Vagina (tissue), 2 donors: ENCODE data around the gene KIF1B. TPM values are rescaled to one million over a fixed set of nuclear protein-coding genes. Genes with fewer than 3 reads are reported as not detected.

Experiments
- DNase-seq, 2 donors: peaks; one replicate each; pipeline ENCODE4 v3.0.0-alpha.2; 2017; ENCODE audit errors: extremely low spot score in 2 of 2
- H3K27ac ChIP-seq: fragments of 200-600 bp; sonication (generic); one replicate; pipeline ENCODE4 v1.5.1; 2019
- H3K27me3 ChIP-seq: fragments of 200-600 bp; sonication (generic); one replicate; pipeline ENCODE4 v1.5.1; 2019
- H3K36me3 ChIP-seq, 2 donors: fragments of 200-600 bp; sonication (generic); one replicate each; pipeline ENCODE4 v1.5.1; 2017 to 2019
- H3K4me1 ChIP-seq: fragments of 200-600 bp; sonication (generic); one replicate; pipeline ENCODE4 v1.5.1; 2019
- H3K4me3 ChIP-seq, 2 donors: fragments of 200-600 bp; sonication (generic); 1 replicate in 1 of 2; 2 replicates in 1 of 2; pipeline ENCODE4 v1.5.1; 2016 to 2019
- H3K9me3 ChIP-seq: fragments of 200-600 bp; sonication (generic); one replicate; pipeline ENCODE4 v1.5.1; 2019
- POLR2A ChIP-seq, 2 donors: fragments of 450-650 bp; IDR thresholded peaks; one replicate each; pipeline ENCODE4 v1.6.1; 2017; ENCODE audit warnings: antibody characterized with exemption in 2 of 2, mild to moderate bottlenecking in 2 of 2, moderate library complexity in 2 of 2
- POLR2AphosphoS5 ChIP-seq, 2 donors: sonication (generic); formaldehyde crosslinking; IDR thresholded peaks; one replicate each; pipeline ENCODE4 v1.9.0; 2017; ENCODE audit warnings: antibody characterized with exemption in 2 of 2, mild to moderate bottlenecking in 2 of 2, low read depth in 1 of 2; ENCODE audit not compliant: insufficient read depth in 1 of 2
- intact Hi-C: fragments of 100-400 bp; cut with DNase I; formaldehyde crosslinking; loops from one replicate; pipeline ENCODE4 v1.15.1; 2023
- total RNA-seq: library from RNA; depleted of rRNA; stranded (reverse); fragments of >200 nt; gene quantifications from one replicate; pipeline ENCODE4 v1.2.3, GENCODE V29; 2016
- TF ChIP-seq, protein P1 (sequence below), 3 experiments: fragments of 450-650 bp in 2 of 3; fragments of 200-600 bp in 1 of 3; sonication (generic) in 1 of 3; IDR thresholded peaks; one replicate each; pipeline ENCODE4 v1.5.1; 2017 to 2019; ENCODE audit warnings: antibody characterized with exemption in 3 of 3, mild to moderate bottlenecking in 2 of 3, moderate library complexity in 2 of 3

KIF1B gene
- total RNA-seq, 1 donor from 2014 or later, result 45.4 TPM

DNA sequence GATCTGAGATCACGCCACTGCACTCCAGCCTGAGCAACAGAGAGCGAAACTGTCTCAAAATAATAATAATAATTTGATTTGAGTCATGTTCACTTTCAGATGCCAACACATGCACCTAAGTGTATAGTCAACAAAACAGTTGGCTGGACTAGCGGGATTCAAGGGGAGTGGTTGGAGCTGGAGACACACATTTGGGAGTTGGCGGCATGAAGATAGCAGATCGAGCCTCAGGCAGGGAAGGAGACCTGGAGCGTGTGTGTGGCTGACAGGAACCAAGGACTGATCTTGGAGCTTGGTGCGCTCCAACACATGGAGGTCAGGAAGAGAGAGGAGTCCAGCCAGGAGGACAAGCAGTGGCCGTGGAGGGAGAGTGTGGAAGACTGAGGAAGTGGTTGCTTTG, 173.8 kb downstream of the KIF1B start:
- TF ChIP-seq, protein P1, sequence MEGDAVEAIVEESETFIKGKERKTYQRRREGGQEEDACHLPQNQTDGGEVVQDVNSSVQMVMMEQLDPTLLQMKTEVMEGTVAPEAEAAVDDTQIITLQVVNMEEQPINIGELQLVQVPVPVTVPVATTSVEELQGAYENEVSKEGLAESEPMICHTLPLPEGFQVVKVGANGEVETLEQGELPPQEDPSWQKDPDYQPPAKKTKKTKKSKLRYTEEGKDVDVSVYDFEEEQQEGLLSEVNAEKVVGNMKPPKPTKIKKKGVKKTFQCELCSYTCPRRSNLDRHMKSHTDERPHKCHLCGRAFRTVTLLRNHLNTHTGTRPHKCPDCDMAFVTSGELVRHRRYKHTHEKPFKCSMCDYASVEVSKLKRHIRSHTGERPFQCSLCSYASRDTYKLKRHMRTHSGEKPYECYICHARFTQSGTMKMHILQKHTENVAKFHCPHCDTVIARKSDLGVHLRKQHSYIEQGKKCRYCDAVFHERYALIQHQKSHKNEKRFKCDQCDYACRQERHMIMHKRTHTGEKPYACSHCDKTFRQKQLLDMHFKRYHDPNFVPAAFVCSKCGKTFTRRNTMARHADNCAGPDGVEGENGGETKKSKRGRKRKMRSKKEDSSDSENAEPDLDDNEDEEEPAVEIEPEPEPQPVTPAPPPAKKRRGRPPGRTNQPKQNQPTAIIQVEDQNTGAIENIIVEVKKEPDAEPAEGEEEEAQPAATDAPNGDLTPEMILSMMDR (IDR thresholded peaks at IDR 0.05), result no peak
- TF ChIP-seq POLR2A (IDR thresholded peaks at IDR 0.05) (no peak), POLR2AphosphoS5 (IDR thresholded peaks at IDR 0.05; ENCODE audit: insufficient read depth in 1 of 2, low read depth in 1 of 2) (no peak)
- Histone ChIP-seq H3K27ac (no peak overlapping the region), H3K36me3 (no peaks in the 10 kb centered on the region), H3K4me1 (peaks cover 23% of the 10 kb centered on the region), H3K27me3 (no peaks in the 10 kb centered on the region), H3K4me3 (no peak overlapping the region), H3K9me3 (no peaks in the 10 kb centered on the region)
- DNase-seq, result no peak
- intact Hi-C loops, result no loop called here

DNA sequence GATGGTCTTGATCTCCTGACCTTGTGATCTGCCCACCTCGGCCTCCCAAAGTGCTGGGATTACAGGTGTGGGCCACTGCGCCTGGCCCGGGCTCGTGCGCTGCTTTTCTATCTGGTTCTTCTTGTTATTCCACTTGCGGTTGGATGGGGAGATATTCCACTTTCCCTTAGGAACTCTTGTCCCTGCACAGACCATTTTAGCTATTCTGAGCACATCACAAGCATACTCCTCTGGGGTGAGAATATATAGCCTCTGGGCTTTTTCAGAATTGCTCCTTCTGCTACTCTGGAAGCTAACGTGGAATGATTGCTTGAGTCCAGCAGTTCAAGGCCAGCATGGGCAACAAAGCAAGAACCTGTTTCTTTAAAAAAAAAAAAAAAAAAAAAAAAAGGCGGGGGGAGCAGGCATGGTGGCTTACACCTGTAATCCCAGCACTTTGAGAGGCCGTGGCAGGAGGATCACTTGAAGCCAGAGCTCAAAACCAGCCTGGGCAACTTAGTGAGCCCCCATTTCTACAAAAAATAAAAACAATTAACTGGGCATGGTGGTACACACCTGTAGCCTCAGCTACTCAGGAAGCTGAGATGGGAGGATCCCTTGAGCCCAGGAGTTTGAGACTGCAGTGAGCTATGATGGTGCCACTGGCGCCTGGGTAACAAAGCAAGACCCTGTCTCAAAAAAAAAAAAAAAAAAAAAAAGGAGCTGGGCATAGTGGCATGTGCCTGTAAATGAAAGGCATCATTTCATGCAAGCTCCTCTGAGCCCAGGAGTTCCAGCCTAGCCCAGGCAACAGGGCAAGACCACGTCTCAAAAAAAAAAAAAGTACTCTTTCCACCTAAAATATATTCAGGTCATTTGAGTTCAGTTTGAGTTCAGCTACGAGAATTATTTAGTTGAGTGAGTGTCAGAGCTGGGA, 176.6 kb downstream of the KIF1B start:
- intact Hi-C loops, result no loop called here
- Histone ChIP-seq H3K9me3 (no peaks in the 10 kb centered on the region), H3K4me1 (peaks cover 23% of the 10 kb centered on the region), H3K36me3 (no peaks in the 10 kb centered on the region), H3K27ac (peak overlapping the region; percentile 56), H3K4me3 (peak overlapping the region in 1 of 2 donors; percentile 7), H3K27me3 (no peaks in the 10 kb centered on the region)
- TF ChIP-seq POLR2A (IDR thresholded peaks at IDR 0.05), result no peak
- TF ChIP-seq, protein P1 (IDR thresholded peaks at IDR 0.05), result no peak
- no peak for TF ChIP-seq POLR2AphosphoS5 (IDR thresholded peaks at IDR 0.05; ENCODE audit: insufficient read depth in 1 of 2, low read depth in 1 of 2)
- DNase-seq, result no peak

DNA sequence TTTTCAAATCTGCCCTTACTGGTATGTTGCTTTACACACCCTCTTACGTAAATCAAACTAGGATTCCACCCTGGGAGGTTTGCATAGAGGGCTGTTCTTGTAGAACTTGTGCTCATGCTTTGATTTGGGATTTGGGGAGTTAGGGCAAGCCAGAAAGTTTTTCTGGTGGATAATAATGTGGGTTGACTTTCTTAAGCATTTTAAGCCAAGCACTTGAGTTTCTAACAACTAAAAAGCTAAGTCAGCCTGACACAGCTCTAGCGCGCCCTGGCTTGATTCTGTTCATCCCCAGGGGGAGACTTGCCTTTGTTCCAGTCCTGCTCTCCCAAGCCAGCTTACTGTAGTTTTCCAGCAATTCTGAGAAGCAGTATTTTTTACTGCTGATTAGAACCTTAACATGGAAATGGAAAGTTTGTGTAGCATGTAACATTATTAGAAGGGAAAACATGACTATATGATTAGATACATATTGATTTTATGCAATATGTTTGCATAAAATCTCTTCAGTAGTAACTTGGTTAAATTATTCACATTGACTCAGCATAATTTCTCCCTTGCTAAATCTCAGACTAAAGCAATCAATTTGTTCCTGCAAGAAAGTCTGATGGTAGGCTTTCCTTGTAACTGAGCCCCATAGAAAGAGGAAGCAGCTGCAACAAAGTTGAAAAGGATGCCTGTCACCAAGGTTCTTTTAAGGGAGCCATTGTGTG, 177.5 kb downstream of the KIF1B start:
- peak overlapping the region; percentile 56 for H3K27ac ChIP-seq
- no peak for DNase-seq
- no peaks in the 10 kb centered on the region for H3K27me3 ChIP-seq
- H3K4me3 ChIP-seq, result peak overlapping the region in 1 of 2 donors; percentile 7
- intact Hi-C loops, result no loop called here
- H3K36me3 ChIP-seq, result no peaks in the 10 kb centered on the region
- peaks cover 23% of the 10 kb centered on the region for H3K4me1 ChIP-seq
- no peaks in the 10 kb centered on the region for H3K9me3 ChIP-seq
- TF ChIP-seq, protein P1 (IDR thresholded peaks at IDR 0.05), result no peak
- no peak for TF ChIP-seq POLR2A (IDR thresholded peaks at IDR 0.05)
- TF ChIP-seq POLR2AphosphoS5 (IDR thresholded peaks at IDR 0.05; ENCODE audit: insufficient read depth in 1 of 2, low read depth in 1 of 2), result no peak

DNA sequence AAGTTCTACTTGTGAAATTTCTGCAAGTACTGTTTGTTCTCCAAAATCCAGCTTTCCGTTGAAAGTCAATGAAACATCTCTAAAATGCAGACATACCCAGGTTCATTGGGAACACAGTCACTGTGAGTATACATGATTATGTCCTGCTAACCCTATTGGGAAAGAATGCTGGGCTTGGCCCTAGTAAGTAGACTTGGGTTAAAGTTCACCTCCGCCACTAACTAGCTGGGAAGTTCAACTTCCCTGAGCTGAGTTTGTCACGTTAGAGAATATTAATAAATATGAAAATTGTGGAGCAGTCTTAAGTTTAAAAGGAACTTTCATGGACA, 178.0 kb downstream of the KIF1B start:
- no peaks in the 10 kb centered on the region for H3K27me3 ChIP-seq
- no peaks in the 10 kb centered on the region for H3K36me3 ChIP-seq
- TF ChIP-seq, protein P1 (IDR thresholded peaks at IDR 0.05), result no peak
- TF ChIP-seq POLR2A (IDR thresholded peaks at IDR 0.05) (no peak), POLR2AphosphoS5 (IDR thresholded peaks at IDR 0.05; ENCODE audit: insufficient read depth in 1 of 2, low read depth in 1 of 2) (no peak)
- DNase-seq, result no peak
- H3K27ac ChIP-seq, result peak overlapping the region; percentile 56
- H3K9me3 ChIP-seq, result no peaks in the 10 kb centered on the region
- intact Hi-C loops, result no loop called here
- no peak overlapping the region for H3K4me3 ChIP-seq
- peaks cover 23% of the 10 kb centered on the region for H3K4me1 ChIP-seq
